HG02798 (cell line): Measurements from ENCODE around the gene GNAT1.
"Not testable (repeated sequence)": the region's sequence is repeated elsewhere in the genome, so short reads cannot be mapped to it uniquely, and the experiment has no call there.

Experiments used
- ATAC-seq: cut with Tn5 transposase; IDR thresholded peaks from one replicate; pipeline ENCODE4 v1.9.1; 2021; ENCODE audit warnings: mild to moderate bottlenecking; ENCODE audit not compliant: unreplicated experiment, poor library complexity

Gene GNAT1

GRCh38 chr3:50201573-50202315, 10.3 kb downstream of the GNAT1 start:
- ATAC-seq = no peak

GRCh38 chr3:50202353-50203112, 11.1 kb downstream of the GNAT1 start:
- no peak for ATAC-seq

- no peak for ATAC-seq
Observed at GRCh38 chr3:50203113-50203808, 11.9 kb downstream of the GNAT1 start.

GRCh38 chr3:50203809-50204803, 12.7 kb downstream of the GNAT1 start:
- ATAC-seq = no peak

GRCh38 chr3:50204804-50205412, 13.5 kb downstream of the GNAT1 start, which contains the start of gene SLC38A3:
Gene SLC38A3, plus strand, starts transcription at chr3:50205271. Its CDS starts 8,929 bp downstream, at chr3:50214200.
- no peak for ATAC-seq

- no peak for ATAC-seq
Observed at GRCh38 chr3:50205413-50206276, 14.2 kb downstream of the GNAT1 start.

- ATAC-seq = no peak
Observed at GRCh38 chr3:50207359-50208042, 16.1 kb downstream of the GNAT1 start.

- no peak for ATAC-seq
Observed at GRCh38 chr3:50208677-50209344, 17.4 kb downstream of the GNAT1 start.

GRCh38 chr3:50210176-50210509, 18.7 kb downstream of the GNAT1 start:
- no peak for ATAC-seq

- ATAC-seq = no peak
Observed at GRCh38 chr3:50210510-50211367, 19.3 kb downstream of the GNAT1 start.

- not testable (repeated sequence) for ATAC-seq
Observed at GRCh38 chr3:50211368-50211717, 19.9 kb downstream of the GNAT1 start.

- no peak for ATAC-seq
Observed at GRCh38 chr3:50211930-50212329, 20.5 kb downstream of the GNAT1 start.

GRCh38 chr3:50212502-50212901, 21.1 kb downstream of the GNAT1 start:
- no peak for ATAC-seq

GRCh38 chr3:50212971-50213370, 21.6 kb downstream of the GNAT1 start:
- ATAC-seq = no peak

GRCh38 chr3:50213373-50213772, 22.0 kb downstream of the GNAT1 start:
- ATAC-seq = no peak

GRCh38 chr3:50214824-50215223, 23.4 kb downstream of the GNAT1 start:
- ATAC-seq = no peak

- no peak for ATAC-seq
Observed at GRCh38 chr3:50215529-50215928, 24.1 kb downstream of the GNAT1 start.
